Breast epithelium (tissue), 4 donors: Measurements from ENCODE around the gene INCENP. TPM values are rescaled to one million over a fixed set of nuclear protein-coding genes. Genes with fewer than 3 reads are reported as not detected.

ENCODE experiments used
- DNase-seq, 2 donors: peaks; one replicate each; pipeline ENCODE4 v3.0.0-alpha.2; 2019; ENCODE audit warnings: low spot score in 2 of 2
- H3K27ac ChIP-seq, 2 donors: fragments of 200-600 bp; sonication (generic) in 1 of 2; one replicate each; pipeline ENCODE4 v1.5.1; 2016 to 2019; ENCODE audit warnings: mild to moderate bottlenecking in 1 of 2
- H3K27me3 ChIP-seq, 2 donors: fragments of 200-600 bp; sonication (generic) in 1 of 2; one replicate each; pipeline versions ENCODE4 v1.5.1 to v1.6.0; 2017 to 2019; ENCODE audit warnings: control low read depth in 1 of 2, mild to moderate bottlenecking in 1 of 2
- H3K36me3 ChIP-seq: fragments of 200-600 bp; one replicate; pipeline ENCODE4 v1.5.1; 2019
- H3K4me1 ChIP-seq, 2 donors: fragments of 200-600 bp; sonication (generic); one replicate each; pipeline ENCODE4 v1.5.1; 2016 to 2019; ENCODE audit warnings: control low read depth in 1 of 2
- H3K4me3 ChIP-seq, 3 donors: fragments of 200-600 bp; sonication (generic); 1 replicate in 2 of 3; 2 replicates in 1 of 3; pipeline ENCODE4 v1.5.1; 2016 to 2019; ENCODE audit warnings: mild to moderate bottlenecking in 3 of 3, moderate library complexity in 2 of 3
- H3K9me3 ChIP-seq, 2 donors: fragments of 200-600 bp; sonication (generic) in 1 of 2; one replicate each; pipeline ENCODE4 v1.5.1; 2016 to 2019; ENCODE audit warnings: control low read depth in 1 of 2
- POLR2A ChIP-seq: fragments of 450-650 bp; IDR thresholded peaks from one replicate; pipeline ENCODE4 v1.6.1; 2016; ENCODE audit warnings: antibody characterized with exemption, mild to moderate bottlenecking, moderate library complexity
- POLR2AphosphoS5 ChIP-seq, 3 donors: sonication (generic); formaldehyde crosslinking; IDR thresholded peaks; one replicate each; pipeline ENCODE4 v1.6.1; 2017; ENCODE audit warnings: antibody characterized with exemption in 3 of 3
- intact Hi-C: fragments of 100-400 bp; cut with DNase I; formaldehyde crosslinking; loops from one replicate; pipeline ENCODE4 v1.15.1; 2023; ENCODE audit warnings: low total_unique reads
- total RNA-seq, 3 donors: library from RNA; depleted of rRNA; stranded (reverse); fragments of >200 nt; gene quantifications; one replicate each; pipeline ENCODE4 v1.1.0, GENCODE V29; 2016
- TF ChIP-seq, protein P1 (sequence below), 3 donors: fragments of 450-650 bp; IDR thresholded peaks; one replicate each; pipeline ENCODE4 v1.5.1; 2016 to 2017; ENCODE audit warnings: antibody characterized with exemption in 3 of 3, mild to moderate bottlenecking in 3 of 3, moderate library complexity in 3 of 3

Gene INCENP
- total RNA-seq, 3 donors from 2014 or later, result 8.5 to 19.0 (median 14.8) TPM

DNA sequence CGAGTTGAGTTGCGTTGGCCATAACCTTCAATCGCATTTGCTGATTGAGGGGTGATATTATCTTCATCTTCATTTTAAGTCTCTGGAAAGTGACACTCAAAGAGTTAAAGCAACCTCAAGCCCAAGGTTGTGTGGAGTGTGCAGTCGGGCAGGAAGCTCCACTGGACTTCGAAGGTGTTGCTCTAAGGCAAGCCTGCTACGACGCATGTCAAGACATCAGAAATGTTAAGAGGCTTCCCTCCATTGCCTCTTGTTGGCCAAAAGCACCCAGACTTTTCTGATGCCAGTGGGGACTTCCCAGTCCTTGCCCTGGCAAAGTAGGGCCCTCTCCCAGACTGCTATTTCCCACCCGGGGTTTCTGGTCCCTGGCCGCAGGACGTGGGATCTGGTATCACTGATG is 42.6 kb downstream of the INCENP start:
- H3K36me3 ChIP-seq, result no peaks in the 10 kb centered on the region
- H3K9me3 ChIP-seq, result no peaks in the 10 kb centered on the region
- no peak overlapping the region for H3K27ac ChIP-seq
- H3K4me1 ChIP-seq, result no peaks in the 10 kb centered on the region
- TF ChIP-seq POLR2A, result no peak
- TF ChIP-seq, protein P1, sequence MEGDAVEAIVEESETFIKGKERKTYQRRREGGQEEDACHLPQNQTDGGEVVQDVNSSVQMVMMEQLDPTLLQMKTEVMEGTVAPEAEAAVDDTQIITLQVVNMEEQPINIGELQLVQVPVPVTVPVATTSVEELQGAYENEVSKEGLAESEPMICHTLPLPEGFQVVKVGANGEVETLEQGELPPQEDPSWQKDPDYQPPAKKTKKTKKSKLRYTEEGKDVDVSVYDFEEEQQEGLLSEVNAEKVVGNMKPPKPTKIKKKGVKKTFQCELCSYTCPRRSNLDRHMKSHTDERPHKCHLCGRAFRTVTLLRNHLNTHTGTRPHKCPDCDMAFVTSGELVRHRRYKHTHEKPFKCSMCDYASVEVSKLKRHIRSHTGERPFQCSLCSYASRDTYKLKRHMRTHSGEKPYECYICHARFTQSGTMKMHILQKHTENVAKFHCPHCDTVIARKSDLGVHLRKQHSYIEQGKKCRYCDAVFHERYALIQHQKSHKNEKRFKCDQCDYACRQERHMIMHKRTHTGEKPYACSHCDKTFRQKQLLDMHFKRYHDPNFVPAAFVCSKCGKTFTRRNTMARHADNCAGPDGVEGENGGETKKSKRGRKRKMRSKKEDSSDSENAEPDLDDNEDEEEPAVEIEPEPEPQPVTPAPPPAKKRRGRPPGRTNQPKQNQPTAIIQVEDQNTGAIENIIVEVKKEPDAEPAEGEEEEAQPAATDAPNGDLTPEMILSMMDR (IDR thresholded peaks at IDR 0.05), result no peak
- no peak for TF ChIP-seq POLR2AphosphoS5 (IDR thresholded peaks at IDR 0.05)
- H3K4me3 ChIP-seq, result no peak overlapping the region
- no peaks in the 10 kb centered on the region for H3K27me3 ChIP-seq
- no peak for DNase-seq
- intact Hi-C loops, result no loop called here

DNA sequence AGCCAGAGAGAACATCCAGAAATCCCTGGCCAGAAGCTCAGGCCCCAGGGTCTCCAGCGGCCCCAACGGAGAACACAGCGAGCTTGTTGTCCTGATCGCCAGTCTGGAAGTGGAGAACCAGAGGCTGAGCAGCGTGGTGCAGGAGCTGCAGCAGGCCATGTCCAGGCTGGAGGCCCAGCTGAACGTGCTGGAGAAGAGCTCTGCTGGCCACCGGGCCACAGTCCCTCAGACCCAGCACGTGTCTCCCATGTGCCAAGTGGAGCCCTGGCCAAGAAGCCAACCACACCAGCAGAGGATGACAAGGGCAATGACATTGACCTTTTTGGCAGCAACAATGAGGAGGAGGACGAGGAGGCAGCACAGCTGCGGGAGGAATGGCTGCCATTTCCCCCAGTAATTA is 45.6 kb downstream of the INCENP start:
- Histone ChIP-seq H3K27me3 (no peaks in the 10 kb centered on the region), H3K4me1 (no peaks in the 10 kb centered on the region), H3K27ac (peak overlapping the region in 1 of 2 donors; percentile 38), H3K4me3 (no peak overlapping the region), H3K9me3 (no peaks in the 10 kb centered on the region), H3K36me3 (no peaks in the 10 kb centered on the region)
- intact Hi-C loops, result no loop called here
- DNase-seq, result no peak
- TF ChIP-seq POLR2A, result no peak
- TF ChIP-seq, protein P1 (IDR thresholded peaks at IDR 0.05), result no peak

DNA sequence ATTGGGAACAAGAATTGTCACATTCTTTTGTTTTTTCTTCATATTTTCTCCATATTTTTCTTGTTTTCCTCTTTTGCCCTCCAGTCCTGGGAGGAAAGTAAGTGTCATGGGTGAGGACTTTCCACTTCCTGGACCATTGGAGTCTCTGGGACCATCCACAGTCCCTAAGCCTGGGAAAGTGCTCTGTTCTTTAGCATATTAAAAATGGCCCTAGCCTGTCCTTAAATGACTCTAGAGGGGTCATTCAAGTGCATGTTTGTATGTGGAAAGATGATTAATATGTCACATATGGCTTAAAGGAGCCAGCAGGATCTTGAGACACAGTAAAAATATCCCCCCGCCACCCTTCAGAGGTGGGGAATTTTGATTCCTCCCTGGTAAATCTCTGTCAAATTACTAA is 46.1 kb downstream of the INCENP start:
- Histone ChIP-seq H3K27ac (no peak overlapping the region), H3K4me3 (no peak overlapping the region), H3K4me1 (no peaks in the 10 kb centered on the region), H3K27me3 (no peaks in the 10 kb centered on the region), H3K9me3 (no peaks in the 10 kb centered on the region), H3K36me3 (no peaks in the 10 kb centered on the region)
- DNase-seq, result no peak
- intact Hi-C loops, result no loop called here
- TF ChIP-seq, protein P1 (IDR thresholded peaks at IDR 0.05), result no peak
- TF ChIP-seq POLR2A (no peak), POLR2AphosphoS5 (IDR thresholded peaks at IDR 0.05) (no peak)

DNA sequence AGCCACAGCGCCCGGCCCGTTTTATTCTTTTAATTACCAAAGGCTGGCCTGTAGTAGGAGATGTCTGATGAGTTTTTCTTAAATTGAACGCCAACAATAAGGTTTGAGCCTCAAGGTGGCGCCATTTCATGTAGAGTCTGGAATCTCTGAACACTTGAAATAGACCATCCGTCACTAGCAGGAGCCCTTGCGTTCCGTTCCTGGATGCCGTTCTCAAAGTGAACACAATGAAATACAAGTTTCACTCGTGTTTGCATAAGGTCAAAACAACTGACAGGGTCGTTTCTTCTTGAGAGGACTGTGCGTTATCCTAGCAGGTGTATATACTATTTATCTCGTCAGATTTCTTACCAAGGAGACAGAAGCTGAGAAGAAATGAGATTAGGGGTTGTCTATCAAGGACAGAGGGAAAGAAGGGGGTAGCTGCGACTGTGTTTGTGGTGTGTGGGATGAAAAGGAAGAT is 47.5 kb downstream of the INCENP start:
- TF ChIP-seq, protein P1 (IDR thresholded peaks at IDR 0.05), result peak; percentile 45 to 68 (median 50)
- no peak for TF ChIP-seq POLR2A
- no peaks in the 10 kb centered on the region for H3K36me3 ChIP-seq
- H3K4me1 ChIP-seq, result no peaks in the 10 kb centered on the region
- peak; percentile 69 to 76 for DNase-seq
- peak overlapping the region in 1 of 3 donors; percentile 33 for H3K4me3 ChIP-seq
- H3K9me3 ChIP-seq, result no peaks in the 10 kb centered on the region
- no peak overlapping the region for H3K27ac ChIP-seq
- no peaks in the 10 kb centered on the region for H3K27me3 ChIP-seq
- intact Hi-C loops, result no loop called here

DNA sequence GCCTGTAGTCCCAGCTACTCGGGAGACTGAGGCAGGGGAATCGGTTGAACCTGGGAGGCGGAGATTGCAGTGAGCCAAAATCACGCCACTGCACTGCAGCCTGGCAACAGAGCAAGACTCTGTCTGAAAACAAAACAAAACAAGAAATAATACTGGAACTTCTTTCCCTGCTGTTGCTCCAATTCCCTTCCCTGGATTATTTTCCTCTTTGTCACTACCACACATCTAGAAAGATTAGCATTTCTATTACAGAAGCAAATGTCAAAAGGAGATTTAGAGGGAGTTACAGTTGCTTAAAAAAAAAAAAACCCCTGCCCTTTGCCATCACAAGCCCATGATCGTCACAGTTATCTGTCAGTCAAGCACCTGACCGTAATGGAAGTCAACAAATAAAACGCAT is 48.5 kb downstream of the INCENP start:
- no peaks in the 10 kb centered on the region for H3K9me3 ChIP-seq
- intact Hi-C loops, result no loop called here
- no peaks in the 10 kb centered on the region for H3K27me3 ChIP-seq
- H3K27ac ChIP-seq, result no peak overlapping the region
- H3K4me1 ChIP-seq, result no peaks in the 10 kb centered on the region
- TF ChIP-seq, protein P1 (IDR thresholded peaks at IDR 0.05), result no peak
- no peak for TF ChIP-seq POLR2AphosphoS5 (IDR thresholded peaks at IDR 0.05)
- TF ChIP-seq POLR2A, result no peak
- no peaks in the 10 kb centered on the region for H3K36me3 ChIP-seq
- DNase-seq, result no peak
- no peak overlapping the region for H3K4me3 ChIP-seq
